Osteoblast (primary cell): Measurements from ENCODE around the gene ZBTB7C. TPM values are rescaled to one million over a fixed set of nuclear protein-coding genes. Genes with fewer than 3 reads are reported as not detected.

Experiments used
- DNase-seq: peaks from one replicate; pipeline ENCODE4 v3.0.0; 2011; ENCODE audit warnings: low spot score, mixed read lengths; ENCODE audit not compliant: insufficient read length; ENCODE audit errors: missing footprints
- H2AFZ ChIP-seq: 2 replicates; pipeline ENCODE4 v1.6.0; 2011; ENCODE audit warnings: mild to moderate bottlenecking, low read length
- H3K27ac ChIP-seq: 2 replicates; pipeline ENCODE4 v1.5.1; 2011; ENCODE audit warnings: mild to moderate bottlenecking, low read depth, low read length, moderate library complexity
- H3K27me3 ChIP-seq: 2 replicates; pipeline ENCODE4 v1.6.0; 2012; ENCODE audit warnings: mild to moderate bottlenecking, control low read depth, inconsistent platforms, low read length, moderate library complexity; ENCODE audit not compliant: insufficient read depth
- H3K36me3 ChIP-seq: 2 replicates; pipeline ENCODE4 v1.5.1; 2011; ENCODE audit warnings: mild to moderate bottlenecking, low read length, control low read depth, moderate library complexity; ENCODE audit not compliant: insufficient read depth
- H3K4me1 ChIP-seq: 2 replicates; pipeline ENCODE4 v1.5.1; 2011; ENCODE audit warnings: mild to moderate bottlenecking, low read length, control low read depth, moderate library complexity; ENCODE audit not compliant: insufficient read depth
- H3K4me2 ChIP-seq: 2 replicates; pipeline ENCODE4 v1.6.0; 2011; ENCODE audit warnings: mild to moderate bottlenecking, low read length; ENCODE audit not compliant: insufficient read depth
- H3K4me3 ChIP-seq: fragments of 200-600 bp; sonication (generic); 3 replicates; pipeline ENCODE4 v1.5.1; 2012; ENCODE audit warnings: mild to moderate bottlenecking, low read length, inconsistent platforms; ENCODE audit not compliant: insufficient read depth
- H3K79me2 ChIP-seq: 2 replicates; pipeline ENCODE4 v1.6.0; 2012; ENCODE audit warnings: mild to moderate bottlenecking, low read length, control low read depth, inconsistent platforms; ENCODE audit not compliant: insufficient read depth
- H3K9me3 ChIP-seq: 2 replicates; pipeline ENCODE4 v1.5.1; 2011; ENCODE audit warnings: low read depth, low read length, control low read depth
- H4K20me1 ChIP-seq: 2 replicates; pipeline ENCODE4 v1.6.0; 2012; ENCODE audit warnings: mild to moderate bottlenecking, low read length, control low read depth; ENCODE audit not compliant: insufficient read depth
- total RNA-seq: library from RNA; depleted of rRNA; stranded (reverse); fragments of >200 nt; gene quantifications from 2 replicates; pipeline ENCODE4 v1.2.3, GENCODE V29; 2012
- TF ChIP-seq, protein P1 (sequence below): IDR thresholded peaks from 2 replicates; pipeline ENCODE4 v1.5.1; 2011; ENCODE audit warnings: mild to moderate bottlenecking, low read depth, low read length, moderate library complexity; ENCODE audit errors: extremely low read depth

ZBTB7C gene
- total RNA-seq, 1 donor, result 0.36 TPM

- Histone ChIP-seq H3K27me3 (peaks cover 10% of the 10 kb centered on the region), H3K4me3 (no peak overlapping the region), H3K4me2 (no peak overlapping the region), H3K36me3 (no peaks in the 10 kb centered on the region), H3K9me3 (no peaks in the 10 kb centered on the region), H2AFZ (no peak overlapping the region), H3K4me1 (no peaks in the 10 kb centered on the region), H4K20me1 (no peaks in the 10 kb centered on the region), H3K79me2 (no peaks in the 10 kb centered on the region), H3K27ac (no peak overlapping the region)
- TF ChIP-seq, protein P1, sequence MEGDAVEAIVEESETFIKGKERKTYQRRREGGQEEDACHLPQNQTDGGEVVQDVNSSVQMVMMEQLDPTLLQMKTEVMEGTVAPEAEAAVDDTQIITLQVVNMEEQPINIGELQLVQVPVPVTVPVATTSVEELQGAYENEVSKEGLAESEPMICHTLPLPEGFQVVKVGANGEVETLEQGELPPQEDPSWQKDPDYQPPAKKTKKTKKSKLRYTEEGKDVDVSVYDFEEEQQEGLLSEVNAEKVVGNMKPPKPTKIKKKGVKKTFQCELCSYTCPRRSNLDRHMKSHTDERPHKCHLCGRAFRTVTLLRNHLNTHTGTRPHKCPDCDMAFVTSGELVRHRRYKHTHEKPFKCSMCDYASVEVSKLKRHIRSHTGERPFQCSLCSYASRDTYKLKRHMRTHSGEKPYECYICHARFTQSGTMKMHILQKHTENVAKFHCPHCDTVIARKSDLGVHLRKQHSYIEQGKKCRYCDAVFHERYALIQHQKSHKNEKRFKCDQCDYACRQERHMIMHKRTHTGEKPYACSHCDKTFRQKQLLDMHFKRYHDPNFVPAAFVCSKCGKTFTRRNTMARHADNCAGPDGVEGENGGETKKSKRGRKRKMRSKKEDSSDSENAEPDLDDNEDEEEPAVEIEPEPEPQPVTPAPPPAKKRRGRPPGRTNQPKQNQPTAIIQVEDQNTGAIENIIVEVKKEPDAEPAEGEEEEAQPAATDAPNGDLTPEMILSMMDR, result no peak
- no peak for DNase-seq
Measured at GRCh38 chr18:48385596-48385995, 23.6 kb downstream of the ZBTB7C start.

GRCh38 chr18:48376934-48377333, 32.2 kb downstream of the ZBTB7C start:
- Histone ChIP-seq H3K27me3 (peaks cover 39% of the 10 kb centered on the region), H3K27ac (no peak overlapping the region), H3K9me3 (no peaks in the 10 kb centered on the region), H3K4me2 (no peak overlapping the region), H4K20me1 (no peaks in the 10 kb centered on the region), H3K4me1 (no peaks in the 10 kb centered on the region), H3K36me3 (no peaks in the 10 kb centered on the region), H2AFZ (no peak overlapping the region), H3K4me3 (no peak overlapping the region), H3K79me2 (no peaks in the 10 kb centered on the region)
- TF ChIP-seq, protein P1, result no peak
- no peak for DNase-seq

DNA sequence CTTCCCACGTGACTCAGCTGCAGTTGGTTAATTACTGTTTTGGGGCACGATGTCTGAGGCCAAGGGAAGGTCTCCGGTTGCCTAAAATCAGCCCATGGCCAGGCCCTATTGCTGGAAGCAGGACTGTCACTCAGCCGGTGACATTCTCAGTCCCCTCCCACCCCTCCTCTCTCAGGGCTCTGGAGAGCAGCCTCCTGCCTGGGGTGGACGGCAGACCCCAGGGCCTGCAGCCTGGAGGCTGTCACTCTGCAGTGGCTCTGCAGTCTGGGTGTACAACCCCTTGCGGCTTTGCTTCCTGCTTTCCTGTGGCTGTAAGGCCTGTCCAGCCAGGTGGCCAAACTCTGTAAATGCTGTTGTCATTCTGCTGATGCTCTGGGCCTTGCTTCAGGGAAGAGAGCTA, 32.8 kb downstream of the ZBTB7C start:
- TF ChIP-seq, protein P1, result no peak
- no peak overlapping the region for H3K4me2 ChIP-seq
- DNase-seq, result no peak
- H2AFZ ChIP-seq, result no peak overlapping the region
- H3K36me3 ChIP-seq, result no peaks in the 10 kb centered on the region
- no peaks in the 10 kb centered on the region for H4K20me1 ChIP-seq
- H3K4me3 ChIP-seq, result no peak overlapping the region
- H3K79me2 ChIP-seq, result no peaks in the 10 kb centered on the region
- H3K9me3 ChIP-seq, result no peaks in the 10 kb centered on the region
- peaks cover 34% of the 10 kb centered on the region for H3K27me3 ChIP-seq
- H3K27ac ChIP-seq, result no peak overlapping the region
- no peaks in the 10 kb centered on the region for H3K4me1 ChIP-seq

DNA sequence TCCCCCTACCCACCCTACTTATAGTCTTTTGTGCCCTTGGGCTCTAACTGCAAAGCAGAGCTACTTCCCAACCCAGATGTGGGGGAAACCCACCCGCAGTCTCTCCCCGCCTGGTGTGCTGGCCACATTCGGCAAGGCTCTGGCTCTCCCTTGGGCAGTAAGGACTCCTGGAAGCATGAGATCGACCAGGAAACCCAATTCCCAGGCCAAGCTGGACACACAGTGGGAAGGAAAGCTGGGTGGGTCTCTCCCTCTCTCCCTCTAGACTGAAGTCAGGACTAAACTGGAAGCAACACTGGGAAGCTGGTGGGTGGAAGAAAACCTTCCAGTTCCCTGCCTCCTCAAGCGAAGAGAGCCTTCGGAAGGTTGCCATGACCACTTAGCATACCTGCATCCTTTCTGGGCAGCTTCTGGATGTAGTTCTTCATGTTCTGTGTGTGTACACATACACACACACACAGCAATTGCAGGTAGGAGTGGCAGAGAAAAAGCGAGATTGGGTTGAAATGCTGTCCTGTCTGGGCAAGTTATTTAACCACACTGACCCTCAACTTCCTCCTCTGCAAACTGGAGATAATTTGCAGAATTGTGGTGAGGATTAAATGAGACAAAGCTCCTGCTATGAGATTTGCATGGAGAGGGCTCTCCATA, 33.9 kb downstream of the ZBTB7C start:
- Histone ChIP-seq H2AFZ (no peak overlapping the region), H3K4me2 (no peak overlapping the region), H3K4me1 (no peaks in the 10 kb centered on the region)

More for the DNA sequence above, 33.9 kb downstream of the ZBTB7C start:
- Histone ChIP-seq H3K27me3 (peaks cover 31% of the 10 kb centered on the region), H3K9me3 (no peaks in the 10 kb centered on the region), H3K36me3 (no peaks in the 10 kb centered on the region), H3K27ac (no peak overlapping the region), H4K20me1 (no peaks in the 10 kb centered on the region), H3K79me2 (no peaks in the 10 kb centered on the region), H3K4me3 (no peak overlapping the region)
- TF ChIP-seq, protein P1, result no peak
- no peak for DNase-seq
